A673 (cell line): ENCODE measurements around the gene SLC38A1.

Experiments
- EZH2 ChIP-seq: fragments of 200-600 bp; sonication (generic); IDR thresholded peaks from 2 replicates; pipeline ENCODE4 v1.6.1; 2017; ENCODE audit warnings: borderline replicate concordance, low read depth, mild to moderate bottlenecking, mixed read lengths, antibody characterized with exemption, low read length; ENCODE audit not compliant: poor library complexity, severe bottlenecking
- TF ChIP-seq, protein P1 (sequence below): fragments of 300-800, 200-600 bp; sonication (generic); conservative IDR thresholded peaks from 2 replicates; pipeline ENCODE4 v1.5.1; 2017; ENCODE audit warnings: low read depth, mild to moderate bottlenecking, antibody characterized with exemption, low read length, moderate library complexity, mixed read lengths

DNA sequence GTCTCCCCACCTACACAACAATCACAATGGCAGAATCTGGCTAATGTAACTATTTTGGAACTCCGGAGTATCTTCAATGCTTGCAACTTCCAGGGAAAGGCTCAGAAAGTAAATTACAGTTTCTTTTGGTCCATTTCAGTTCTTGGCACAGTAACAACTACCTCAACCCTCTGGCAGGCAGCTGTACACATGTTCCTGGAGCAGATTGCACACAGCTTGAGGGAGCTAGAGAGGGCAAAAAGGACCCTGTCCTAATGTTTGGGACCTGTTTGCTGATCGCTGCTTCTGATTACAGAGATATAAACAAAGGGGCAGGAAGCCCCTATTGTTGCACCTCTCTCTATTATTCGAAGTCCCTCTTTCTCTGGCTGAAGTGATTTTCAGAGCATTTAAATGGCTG is 35.2 kb upstream of the SLC38A1 start:
- TF ChIP-seq EZH2, result no peak
- TF ChIP-seq, protein P1, sequence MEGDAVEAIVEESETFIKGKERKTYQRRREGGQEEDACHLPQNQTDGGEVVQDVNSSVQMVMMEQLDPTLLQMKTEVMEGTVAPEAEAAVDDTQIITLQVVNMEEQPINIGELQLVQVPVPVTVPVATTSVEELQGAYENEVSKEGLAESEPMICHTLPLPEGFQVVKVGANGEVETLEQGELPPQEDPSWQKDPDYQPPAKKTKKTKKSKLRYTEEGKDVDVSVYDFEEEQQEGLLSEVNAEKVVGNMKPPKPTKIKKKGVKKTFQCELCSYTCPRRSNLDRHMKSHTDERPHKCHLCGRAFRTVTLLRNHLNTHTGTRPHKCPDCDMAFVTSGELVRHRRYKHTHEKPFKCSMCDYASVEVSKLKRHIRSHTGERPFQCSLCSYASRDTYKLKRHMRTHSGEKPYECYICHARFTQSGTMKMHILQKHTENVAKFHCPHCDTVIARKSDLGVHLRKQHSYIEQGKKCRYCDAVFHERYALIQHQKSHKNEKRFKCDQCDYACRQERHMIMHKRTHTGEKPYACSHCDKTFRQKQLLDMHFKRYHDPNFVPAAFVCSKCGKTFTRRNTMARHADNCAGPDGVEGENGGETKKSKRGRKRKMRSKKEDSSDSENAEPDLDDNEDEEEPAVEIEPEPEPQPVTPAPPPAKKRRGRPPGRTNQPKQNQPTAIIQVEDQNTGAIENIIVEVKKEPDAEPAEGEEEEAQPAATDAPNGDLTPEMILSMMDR, result no peak
